ENCODE results near the gene RERE. TPM values are rescaled to one million over a fixed set of nuclear protein-coding genes. Genes with fewer than 3 reads are reported as not detected.

RERE gene
- total and polyA plus RNA-seq, 7 donors = 38.8 to 308 (median 99.7) TPM

DNA sequence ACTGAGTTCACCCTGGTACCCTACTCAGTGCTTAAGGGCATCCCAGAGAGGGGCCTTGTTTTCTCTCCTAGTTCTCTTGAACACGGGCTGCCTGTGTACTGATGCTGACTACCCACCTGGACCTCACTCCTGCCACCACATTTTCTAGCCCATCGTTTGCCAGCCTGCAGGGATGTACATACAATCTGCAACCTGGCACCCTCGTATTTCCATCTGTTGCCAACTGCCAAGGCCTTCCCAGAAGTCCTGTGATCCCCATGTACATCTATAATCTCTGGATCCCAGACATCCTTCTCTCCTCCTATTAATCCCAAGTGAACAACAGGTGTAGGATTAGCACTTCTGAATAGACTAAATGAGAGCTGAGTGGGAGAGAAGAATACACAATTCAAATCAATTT is 287.5 kb downstream of the RERE start:
- 55 to 67% (median 60%) methylated on average over 3 of the region's 3 CpGs for WGBS, 3 donors
- Histone ChIP-seq H3K27me3 (ENCODE audit: insufficient read depth in 3 of 3, low read length in 2 of 3) (no peaks in the 10 kb centered on the region), H3K27ac (no peak overlapping the region), H3K4me1 (peaks cover 24% of the 10 kb centered on the region), H3K9me3 (no peaks in the 10 kb centered on the region), H3K4me3 (no peak overlapping the region), H3K36me3 (ENCODE audit: insufficient read depth in 1 of 2, low read depth in 1 of 2) (no peaks in the 10 kb centered on the region)
- TF ChIP-seq CTCF (IDR thresholded peaks at IDR 0.05) = no peak
- ATAC-seq = no peak
- no peak for DNase-seq
- intact Hi-C loops (cut with DNase I) = loop anchor here (5.0 kb wide), 3 partner anchors 53 to 108 kb away; no protein-coding TSS in a partner anchor

DNA sequence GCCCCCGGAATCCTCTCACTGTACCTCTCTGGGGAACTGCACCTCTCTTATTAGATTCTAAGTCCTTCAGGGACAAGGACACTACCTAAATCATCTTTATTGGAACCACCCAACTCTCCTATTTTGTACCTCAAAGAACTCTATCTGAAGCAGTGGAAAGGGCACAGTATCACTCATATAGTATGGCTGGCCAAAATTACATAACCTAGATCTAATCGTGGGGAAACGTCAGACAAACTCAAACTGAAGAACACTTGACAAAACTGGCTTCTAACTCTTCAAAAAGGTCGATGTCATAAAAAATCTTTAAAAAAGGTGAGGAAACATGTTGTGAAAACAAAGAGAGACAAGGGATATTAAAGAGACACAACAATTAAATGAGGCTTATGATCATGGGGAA is 289.5 kb downstream of the RERE start:
- H3K9me3 ChIP-seq = no peaks in the 10 kb centered on the region
- no peaks in the 10 kb centered on the region for H3K36me3 ChIP-seq (ENCODE audit: insufficient read depth in 1 of 2, low read depth in 1 of 2)
- ATAC-seq = no peak
- peaks cover 44% of the 10 kb centered on the region for H3K4me1 ChIP-seq
- no peaks in the 10 kb centered on the region for H3K27me3 ChIP-seq (ENCODE audit: insufficient read depth in 3 of 3, low read length in 2 of 3)
- peak overlapping the region; percentile 9 for H3K27ac ChIP-seq
- intact Hi-C loops (cut with DNase I) = loop anchor here (5.0 kb wide), 3 partner anchors 51 to 106 kb away; no protein-coding TSS in a partner anchor
- H3K4me3 ChIP-seq = no peak overlapping the region
- no peak for TF ChIP-seq CTCF (IDR thresholded peaks at IDR 0.05)
- DNase-seq = no peak
- WGBS, 3 donors = 32 to 55% (median 36%) methylated on average over 4 of the region's 4 CpGs

DNA sequence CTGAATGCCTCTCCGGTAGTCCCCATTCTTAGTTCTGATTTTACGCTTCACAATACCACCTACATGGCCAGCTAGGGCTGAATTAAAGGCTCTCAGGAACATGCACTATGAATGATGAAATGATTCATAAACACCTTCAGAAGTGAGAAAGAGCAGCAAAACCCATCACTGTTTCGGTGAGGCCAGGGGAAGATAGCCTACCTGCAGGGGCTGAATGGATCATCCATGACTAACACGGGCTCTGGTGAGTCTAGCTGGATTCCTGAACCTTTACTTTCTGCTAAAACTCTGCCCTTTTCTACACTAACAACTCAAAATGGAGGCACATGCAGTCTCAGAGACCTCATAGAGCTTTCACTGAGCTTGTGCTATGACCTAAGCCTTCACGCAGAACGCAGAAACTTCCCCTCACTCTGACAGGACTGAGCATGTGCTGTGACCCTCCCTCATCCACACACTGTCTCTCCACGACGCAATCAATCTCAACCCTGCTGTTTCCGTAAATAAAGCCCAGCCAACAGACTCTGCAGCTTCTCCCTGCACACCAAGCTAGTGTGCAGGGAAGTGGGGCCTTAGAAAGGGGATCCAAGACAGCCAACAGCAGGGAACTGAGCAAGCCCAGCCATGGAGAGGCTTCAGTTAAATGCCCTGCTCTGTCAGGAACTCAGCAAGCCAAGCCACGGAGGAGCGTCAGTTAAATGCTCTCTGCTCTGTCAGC is 291.7 kb downstream of the RERE start:
- WGBS, 3 donors = 2 to 5% (median 3%) methylated on average over 11 of the region's 11 CpGs
- intact Hi-C loops (cut with DNase I) = loop anchor here (5.0 kb wide), 3 partner anchors 48 to 103 kb away; no protein-coding TSS in a partner anchor
- Histone ChIP-seq H3K36me3 (ENCODE audit: insufficient read depth in 1 of 2, low read depth in 1 of 2) (peaks cover 0 to 5% of the 10 kb centered on the region in 2 donors), H3K4me1 (peaks cover 44% of the 10 kb centered on the region), H3K27ac (peak overlapping the region; percentile 90), H3K9me3 (no peaks in the 10 kb centered on the region), H3K4me3 (peak overlapping the region; percentile 71), H3K27me3 (ENCODE audit: insufficient read depth in 3 of 3, low read length in 2 of 3) (no peaks in the 10 kb centered on the region)
- ATAC-seq = peak; percentile 96 to 98 (median 98)
- no peak for TF ChIP-seq CTCF (IDR thresholded peaks at IDR 0.05)
- peak; percentile 75 to 87 for DNase-seq

DNA sequence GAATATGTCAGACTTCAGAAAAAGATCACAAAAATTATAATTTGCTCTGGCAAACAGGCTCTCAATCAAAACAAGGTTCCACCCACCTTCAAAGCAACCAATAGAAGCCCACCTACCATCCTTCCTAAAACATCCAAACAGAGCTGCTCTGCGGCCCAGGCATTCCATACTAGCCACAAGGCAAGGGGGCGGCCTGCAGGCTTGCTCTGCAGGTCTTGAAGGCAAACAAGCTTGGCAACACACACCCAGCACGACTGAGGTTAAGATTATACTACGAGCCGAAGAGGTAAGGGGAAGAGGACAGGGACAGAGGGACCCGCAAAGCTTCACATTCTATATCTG is 292.3 kb downstream of the RERE start:
- no peak for TF ChIP-seq CTCF (IDR thresholded peaks at IDR 0.05)
- Histone ChIP-seq H3K9me3 (no peaks in the 10 kb centered on the region), H3K27me3 (ENCODE audit: insufficient read depth in 3 of 3, low read length in 2 of 3) (no peaks in the 10 kb centered on the region), H3K4me1 (peaks cover 47% of the 10 kb centered on the region), H3K4me3 (peak overlapping the region; percentile 71), H3K36me3 (ENCODE audit: insufficient read depth in 1 of 2, low read depth in 1 of 2) (peaks cover 0 to 5% of the 10 kb centered on the region in 2 donors), H3K27ac (peak overlapping the region; percentile 90)
- ATAC-seq (peak in 3 of 4 donors; percentile 17 to 50 (median 25)), DNase-seq (no peak)
- intact Hi-C loops (cut with DNase I) = loop anchor here (5.0 kb wide), 3 partner anchors 48 to 103 kb away; no protein-coding TSS in a partner anchor
- 1 to 12% (median 3%) methylated on average over 6 of the region's 6 CpGs for WGBS, 3 donors
